Measurements from ENCODE around the gene HRAS.

The HRAS gene

DNA sequence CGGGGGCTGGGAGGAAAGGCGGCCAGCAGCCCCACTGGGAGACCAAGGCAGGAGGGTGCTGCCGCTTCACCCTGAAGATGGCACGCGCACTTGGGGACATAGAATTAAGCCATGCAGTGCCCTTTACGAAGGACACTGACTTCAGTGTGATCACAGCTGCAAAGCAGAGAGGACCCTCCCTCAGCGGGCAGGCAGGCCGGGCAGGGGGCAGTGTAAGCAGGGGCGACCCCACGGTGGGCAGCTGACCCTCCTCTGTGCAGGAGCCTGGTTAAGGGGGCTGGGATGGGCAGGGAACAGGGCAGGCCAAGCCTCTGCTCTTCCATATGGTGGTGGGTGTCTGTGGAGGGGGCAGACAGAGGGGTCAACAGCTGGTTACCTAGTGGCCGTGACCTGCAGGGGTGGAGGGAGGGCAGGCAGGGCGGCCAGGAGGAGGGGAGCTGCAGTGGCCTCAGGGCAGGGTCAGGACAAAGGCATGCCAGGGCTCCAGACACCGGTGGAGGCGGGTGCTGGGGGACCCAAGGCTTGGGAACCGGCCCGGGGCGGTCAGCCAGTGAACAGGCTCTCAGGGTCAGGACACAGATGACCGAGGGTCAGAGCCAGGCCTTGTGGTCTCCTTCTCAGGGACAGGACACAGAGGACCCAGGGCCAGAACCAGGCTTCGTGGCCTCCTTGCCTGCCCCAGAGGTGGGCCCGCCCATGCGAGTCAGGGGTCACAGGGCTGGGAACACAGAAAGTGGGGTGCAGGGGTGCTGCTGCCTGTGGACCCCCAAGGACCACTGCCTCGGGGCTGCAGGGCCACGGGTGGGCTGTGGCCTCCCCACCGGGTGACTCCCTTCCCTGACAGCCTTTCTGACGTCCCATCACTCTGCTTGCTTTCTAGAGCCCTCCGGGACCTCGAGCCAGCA, 18.0 kb upstream of the HRAS start:
- no peak for DNase-seq

DNA sequence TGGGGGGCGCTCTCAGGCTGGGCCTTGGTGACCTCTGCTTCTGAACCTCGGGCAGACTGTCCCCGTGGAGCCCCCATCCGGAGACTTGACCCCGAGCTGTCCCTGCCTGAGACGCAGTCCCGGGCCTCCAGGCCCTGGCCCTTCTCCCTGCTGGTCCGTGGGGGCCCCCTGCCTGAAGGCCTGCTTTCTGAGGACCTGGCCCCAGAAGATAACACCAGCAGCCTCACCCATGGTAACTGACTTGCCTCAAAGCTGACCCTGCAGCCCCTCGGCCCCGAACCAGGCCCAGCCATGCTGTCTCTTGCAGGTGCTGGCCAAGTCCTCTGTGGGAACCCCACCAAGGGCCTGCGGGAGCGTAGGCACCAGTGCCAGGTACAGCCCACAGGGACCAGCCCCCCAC, 16.2 kb upstream of the HRAS start:
- DNase-seq: no peak

DNA sequence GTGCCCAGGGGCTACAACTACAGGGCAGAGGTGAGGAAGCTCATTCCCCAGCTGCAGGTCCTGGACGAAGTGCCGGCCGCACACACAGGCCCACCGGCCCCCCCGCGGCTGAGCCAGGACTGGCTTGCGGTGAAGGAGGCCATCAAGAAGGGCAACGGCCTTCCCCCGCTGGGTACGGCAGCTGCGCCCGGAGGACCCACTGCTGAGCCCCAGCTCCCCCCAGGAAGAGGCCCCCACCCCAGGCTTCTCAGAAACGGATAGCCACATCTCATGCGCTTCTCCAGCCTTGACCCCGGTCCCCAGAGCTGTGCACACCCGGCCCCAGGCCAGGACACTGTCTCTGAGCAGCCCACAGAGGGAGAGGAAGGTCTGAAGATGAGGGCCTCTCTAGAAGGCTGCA, 15.8 kb upstream of the HRAS start:
- no peak for DNase-seq

DNA sequence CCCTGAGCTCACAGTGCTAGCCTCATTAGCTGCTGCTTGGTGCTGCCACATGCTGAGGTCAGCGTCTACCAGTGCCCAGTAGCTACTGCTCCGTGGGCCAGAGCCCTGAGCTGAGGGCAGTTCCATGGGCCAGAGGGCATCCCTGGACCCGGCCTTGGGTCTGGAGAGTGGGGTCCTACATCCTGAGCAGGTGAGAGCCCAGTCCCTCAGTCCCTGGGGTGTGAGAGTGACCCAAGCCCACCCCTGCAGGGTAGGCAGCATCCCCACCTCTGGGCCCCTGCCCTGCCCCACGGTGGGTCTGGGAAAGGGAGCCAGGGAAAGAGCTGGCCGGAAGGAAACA, 15.3 kb upstream of the HRAS start:
- no peak for DNase-seq

DNA sequence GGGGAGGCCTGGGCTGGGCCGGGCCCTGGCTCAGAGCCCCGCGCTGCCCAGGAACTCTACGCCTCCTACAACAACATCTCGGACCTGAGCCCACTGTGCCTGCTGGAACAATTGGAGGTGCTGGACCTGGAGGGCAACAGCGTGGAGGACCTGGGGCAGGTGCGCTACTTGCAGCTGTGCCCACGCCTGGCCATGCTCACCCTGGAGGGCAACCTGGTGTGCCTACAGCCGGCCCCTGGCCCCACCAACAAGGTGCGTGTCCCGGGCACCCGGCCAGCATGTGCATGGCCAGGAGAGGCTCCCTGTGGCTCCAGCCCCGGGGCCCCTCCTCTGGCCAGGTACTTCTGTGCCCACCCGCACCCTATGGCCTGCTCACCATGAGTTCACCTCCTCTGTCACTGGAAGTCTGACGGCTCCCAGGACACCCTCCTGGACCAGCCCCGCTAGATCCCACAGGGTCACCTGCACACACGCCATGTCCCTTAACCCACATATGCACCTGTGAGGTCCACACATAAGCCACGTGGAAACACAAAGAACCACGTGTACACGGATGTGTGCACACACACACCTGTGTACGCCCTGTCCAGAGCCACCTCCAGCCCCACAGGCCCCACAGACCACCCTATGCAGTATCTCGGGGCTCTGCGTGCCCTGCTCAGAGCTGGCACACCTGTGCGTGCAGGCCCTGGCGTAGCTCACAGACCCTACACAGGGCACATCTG, 14.8 kb upstream of the HRAS start:
- no peak for DNase-seq

DNA sequence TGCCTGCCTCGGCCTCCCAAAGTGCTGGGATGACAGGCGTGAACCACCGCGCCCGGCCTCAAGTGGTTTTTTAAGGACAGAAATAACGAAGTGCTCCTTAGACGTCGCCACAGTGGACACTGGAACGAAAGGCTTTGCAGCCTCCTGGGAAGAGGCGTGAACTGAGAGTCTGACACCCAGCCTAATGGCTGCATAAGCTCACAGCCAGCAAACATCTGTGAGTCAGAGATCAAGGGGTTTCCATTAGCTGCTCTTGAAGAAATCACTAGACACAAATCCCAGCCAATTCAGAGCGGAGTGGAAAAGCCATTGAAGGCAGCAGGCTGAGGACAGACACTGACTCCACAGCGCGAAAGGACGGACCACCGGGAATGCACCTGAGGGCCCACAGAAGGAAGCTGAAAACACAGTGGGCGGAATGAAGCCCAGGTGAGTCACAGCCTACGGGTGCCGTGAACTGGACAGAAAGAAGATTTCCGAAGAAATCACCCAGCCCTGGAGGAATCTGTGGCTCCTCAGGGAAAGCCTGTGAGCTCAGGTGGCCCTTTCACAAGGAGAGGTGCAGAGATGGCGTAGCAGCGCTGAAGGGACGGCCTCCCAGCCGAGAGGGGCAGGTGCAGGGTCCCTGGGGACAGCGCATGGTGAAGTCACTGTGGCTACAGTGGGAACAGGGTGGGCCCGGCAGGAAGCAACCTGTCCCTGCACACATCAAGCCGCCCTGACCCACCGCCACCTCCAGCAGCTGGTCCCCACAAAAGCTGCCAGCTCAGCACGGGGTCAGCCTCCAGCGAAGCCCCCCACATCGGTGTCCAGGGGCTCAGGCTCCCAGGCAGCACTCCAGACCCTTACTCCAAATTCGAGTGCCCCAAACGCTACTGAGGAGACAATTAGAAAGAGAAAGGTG, 13.6 kb upstream of the HRAS start:
- no peak for DNase-seq

DNA sequence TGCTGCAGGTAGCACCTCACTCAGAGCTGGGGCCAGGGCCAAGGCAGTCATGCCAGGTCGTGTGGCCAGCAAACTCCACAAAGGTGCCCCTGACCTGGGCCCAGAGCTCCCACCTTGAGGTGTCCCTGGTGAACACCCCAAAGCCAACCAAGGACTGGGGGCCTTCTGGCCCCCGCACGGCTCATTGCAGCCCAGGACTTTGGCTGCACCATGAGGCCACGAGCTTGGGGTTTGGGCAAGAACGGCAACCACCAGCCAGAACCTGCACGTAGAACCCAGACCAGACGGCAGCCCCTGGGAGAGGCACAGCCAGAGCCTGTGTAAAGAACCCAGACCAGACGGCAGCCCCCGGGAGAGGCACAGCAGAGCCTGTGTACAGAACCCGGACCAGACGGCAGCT, 9.8 kb upstream of the HRAS start:
- no peak for DNase-seq

DNA sequence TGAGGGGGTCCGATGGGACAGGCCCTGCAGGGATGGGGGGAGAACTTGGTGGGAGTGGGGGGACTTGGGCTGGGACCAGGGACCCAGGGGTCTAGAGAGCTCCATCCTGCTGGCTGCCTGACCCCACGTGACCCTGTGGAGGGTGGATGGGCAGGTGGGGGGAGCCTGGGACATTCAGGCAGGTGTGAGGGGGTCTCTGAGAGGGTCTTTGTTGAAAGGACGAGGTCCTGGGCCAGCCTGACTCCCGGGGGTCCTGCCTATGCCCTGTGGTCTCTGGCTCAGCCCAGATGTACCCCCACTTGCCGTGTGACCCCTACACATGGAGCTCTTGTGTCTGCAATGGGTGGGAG, 9.4 kb upstream of the HRAS start:
- DNase-seq: no peak

DNA sequence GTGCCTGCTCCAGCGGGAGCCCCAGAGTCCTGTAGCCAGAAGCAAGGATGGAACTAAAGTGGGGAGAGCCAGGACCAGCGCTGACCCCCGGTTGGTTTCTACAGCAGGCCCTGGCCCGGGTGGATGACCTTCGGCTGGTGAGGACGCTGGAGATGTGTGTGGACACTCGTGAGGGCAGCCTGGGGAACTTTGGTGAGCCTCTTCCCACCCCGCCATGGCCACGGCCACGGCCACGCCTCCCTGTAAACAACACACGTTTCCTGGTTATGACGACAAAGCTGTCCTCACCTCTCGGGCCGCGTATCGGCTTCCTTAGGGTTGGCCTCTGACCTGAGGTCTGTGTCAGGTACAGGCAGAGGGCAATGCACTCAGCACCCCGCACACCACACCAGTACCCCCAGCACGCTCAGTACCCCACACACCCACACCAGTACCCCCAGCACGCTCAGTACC, 6.1 kb upstream of the HRAS start:
- DNase-seq: no peak

DNA sequence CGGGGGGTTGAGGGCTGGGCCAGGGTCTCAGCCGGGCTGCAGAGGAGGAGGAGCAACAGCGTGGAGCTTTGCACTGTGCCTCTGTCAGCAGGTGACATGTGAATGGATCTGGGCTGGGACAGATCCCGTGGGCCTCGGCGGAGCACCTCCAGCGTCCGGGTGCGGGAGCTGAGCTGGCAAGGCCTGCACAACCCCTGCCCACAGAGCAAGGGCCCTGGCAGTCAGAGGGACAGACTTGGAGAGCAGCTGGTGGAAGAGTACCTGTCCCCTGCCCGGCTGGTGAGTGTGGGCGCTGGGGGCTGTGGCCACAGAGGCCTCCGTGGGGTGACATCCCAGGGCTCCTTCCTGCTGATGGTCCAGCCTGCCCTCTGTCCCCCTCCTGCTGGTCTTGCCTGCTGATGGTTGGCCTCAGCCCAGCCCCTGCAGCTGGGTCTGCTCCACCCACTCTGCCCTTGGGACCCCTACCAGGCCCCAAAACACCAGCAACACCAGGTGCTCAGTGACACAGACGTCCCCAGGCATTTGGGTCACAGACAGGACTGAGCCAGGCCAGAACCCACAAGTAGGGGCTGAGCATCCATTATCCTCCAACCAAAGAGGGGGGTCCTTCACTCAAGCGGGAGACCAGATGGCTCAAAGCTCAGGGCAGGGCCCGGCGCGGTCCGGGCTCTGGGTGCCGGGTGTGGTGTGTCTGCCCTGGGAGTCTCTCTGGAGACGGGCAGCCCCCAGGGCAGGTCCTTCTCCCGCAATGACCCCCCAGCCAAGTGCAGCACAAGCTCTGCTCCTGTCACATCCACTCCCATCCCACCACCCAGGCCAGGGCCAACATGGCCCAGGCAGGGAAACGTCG, 5.4 kb upstream of the HRAS start:
- no peak for DNase-seq

DNA sequence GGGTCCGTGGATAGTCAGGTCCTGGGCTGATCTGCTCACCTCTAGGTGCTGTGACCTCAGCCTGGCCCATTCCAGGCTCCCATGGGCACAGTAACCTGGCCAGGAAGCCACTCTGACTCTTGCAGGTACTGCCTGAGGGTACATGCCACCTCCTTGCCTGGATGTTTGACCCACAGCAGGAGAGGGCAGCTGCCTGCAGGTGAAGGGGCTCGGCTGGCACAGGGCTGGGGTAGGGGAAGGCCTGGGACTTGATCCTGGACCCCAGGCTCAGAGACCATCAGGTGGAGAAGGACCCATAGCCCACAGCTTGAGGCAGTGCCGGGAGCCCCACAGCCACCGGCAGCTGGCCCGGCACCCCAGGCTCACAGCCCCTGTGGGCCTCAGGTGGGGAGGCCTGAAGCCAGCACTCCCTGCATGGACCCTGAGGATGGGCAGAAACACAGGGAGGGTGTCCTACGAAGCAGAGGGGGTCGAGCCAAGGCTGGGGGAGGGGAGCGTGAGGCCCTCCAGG, 4.7 kb upstream of the HRAS start:
- DNase-seq: no peak

DNA sequence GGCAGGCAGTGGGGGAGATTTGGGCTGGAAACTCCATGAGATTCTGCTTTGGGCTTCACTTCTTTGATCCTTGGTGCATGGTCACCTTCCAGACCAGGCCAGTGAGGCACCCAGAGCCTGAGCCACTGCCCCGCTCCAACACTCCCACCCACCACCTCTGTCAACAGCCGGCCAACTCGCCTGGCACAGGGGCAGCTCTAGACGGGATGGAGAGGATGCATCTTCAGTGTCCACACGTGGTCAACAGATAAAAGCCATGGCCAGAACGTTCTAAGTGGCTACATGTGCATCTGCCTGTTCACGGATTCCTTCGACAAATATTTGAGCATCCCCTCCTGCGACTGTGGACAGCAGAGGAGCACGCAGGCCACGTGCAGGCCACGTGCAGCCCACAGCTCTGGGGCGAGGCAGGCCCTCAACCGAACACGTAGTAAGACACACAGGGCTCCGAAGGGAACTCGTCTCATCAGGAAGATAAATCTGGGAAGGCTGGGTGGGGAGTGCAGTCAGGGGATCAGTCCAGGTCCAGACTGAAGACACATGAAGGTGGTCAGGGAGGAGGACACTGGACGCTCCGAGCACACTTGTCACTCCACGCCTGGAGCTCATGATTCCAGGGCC, 3.2 kb upstream of the HRAS start:
- DNase-seq: no peak

DNA sequence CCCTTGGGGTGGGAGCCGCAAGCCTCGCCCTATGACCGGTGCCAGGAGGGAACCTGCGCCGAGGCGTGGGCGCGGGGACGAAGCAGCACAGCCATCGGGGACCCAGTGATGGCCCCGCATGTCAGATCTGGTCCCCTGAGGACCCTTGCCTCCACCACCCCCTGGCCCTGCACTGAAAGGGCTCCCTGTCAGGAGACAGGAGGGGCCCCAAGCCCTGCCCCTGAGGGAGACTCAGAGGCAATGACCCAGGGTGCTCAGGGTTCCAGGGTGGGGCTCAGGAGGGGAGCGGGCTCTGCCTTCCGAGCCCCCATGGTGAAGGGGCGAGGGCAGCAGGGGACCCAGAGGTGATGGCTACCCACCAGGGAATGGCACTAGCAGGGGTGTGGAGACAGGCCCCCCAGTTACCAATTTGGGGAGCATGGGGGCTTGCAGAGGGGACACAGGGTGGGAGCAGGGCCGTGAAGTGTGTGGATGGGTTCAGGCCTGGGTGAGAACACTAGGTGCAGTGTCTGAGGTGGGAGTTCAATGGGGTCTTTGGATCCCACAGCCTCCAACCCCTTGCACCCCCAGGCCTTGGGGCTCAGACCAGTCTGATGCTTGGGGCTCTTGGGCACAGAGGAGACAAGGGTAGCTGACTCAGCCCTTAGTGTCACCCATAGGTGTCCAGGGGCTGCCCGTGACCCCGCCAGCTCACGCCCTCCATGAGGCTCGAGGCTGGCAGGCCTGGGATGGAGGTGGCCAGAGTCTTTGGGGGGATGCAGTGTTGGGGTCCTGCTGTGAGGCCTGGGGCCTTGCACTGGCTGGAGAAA, 2.5 kb upstream of the HRAS start:
- no peak for DNase-seq

DNA sequence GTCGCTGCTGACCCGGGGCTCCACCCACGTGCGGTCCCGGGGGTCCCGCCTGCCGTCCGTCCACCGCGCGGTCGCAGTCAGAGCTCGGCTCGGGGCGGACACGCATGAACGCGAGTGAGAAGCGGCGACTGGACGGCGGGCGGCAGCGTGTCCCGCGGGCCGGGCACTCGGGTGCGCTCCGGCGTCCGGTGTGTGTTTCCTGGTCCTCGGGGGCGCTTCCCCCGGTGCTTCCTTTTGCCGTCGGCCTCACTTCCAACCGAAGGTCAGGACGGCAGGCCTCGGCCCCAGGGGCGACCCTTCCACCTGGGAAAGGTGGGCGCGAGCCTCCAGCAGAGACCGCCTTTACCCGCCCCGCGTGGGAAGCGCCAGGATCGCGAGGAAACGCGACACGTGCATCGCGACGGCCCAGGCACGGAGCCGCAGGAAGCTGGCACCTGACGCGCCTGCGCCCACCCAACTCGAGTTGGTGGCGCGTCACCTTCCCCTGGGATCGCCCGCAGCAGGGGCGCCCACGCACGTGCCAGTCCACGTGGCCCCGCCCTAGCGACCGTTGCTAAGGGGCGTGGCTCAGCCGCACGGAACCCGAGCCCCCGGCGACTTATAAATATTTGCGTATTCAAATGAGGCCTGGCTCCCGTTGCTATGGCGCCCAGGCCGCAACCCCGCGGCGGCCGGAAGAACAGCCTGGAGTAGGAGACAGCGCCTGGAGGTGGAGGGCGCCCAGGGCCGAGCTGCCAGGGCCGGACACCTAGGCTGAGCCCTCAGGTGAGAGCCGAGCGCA, 1.7 kb upstream of the HRAS start, which contains the start of gene LRRC56:
Gene LRRC56 (plus strand): TSS at position 687 of the 781 bp plus-strand sequence. CDS start 3,158 bp downstream, outside the sequence.
- DNase-seq: peak; percentile 13

DNA sequence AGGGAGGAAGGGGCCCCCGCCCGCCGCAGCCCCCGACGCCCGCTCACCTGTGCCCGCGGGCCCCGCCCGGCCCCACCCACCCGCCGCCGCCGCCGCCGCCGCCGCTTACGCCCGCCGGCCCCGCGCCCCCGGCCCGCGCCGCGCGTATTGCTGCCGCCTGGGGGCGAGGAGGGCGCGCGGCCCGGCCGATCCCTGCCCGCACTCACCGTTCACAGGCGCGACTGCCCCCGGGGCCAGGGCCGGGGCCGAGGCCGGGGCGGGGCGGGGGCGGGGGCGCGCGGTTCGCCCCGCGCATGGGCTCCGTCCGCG, 212 bp downstream of the HRAS start:
- DNase-seq: no peak

DNA sequence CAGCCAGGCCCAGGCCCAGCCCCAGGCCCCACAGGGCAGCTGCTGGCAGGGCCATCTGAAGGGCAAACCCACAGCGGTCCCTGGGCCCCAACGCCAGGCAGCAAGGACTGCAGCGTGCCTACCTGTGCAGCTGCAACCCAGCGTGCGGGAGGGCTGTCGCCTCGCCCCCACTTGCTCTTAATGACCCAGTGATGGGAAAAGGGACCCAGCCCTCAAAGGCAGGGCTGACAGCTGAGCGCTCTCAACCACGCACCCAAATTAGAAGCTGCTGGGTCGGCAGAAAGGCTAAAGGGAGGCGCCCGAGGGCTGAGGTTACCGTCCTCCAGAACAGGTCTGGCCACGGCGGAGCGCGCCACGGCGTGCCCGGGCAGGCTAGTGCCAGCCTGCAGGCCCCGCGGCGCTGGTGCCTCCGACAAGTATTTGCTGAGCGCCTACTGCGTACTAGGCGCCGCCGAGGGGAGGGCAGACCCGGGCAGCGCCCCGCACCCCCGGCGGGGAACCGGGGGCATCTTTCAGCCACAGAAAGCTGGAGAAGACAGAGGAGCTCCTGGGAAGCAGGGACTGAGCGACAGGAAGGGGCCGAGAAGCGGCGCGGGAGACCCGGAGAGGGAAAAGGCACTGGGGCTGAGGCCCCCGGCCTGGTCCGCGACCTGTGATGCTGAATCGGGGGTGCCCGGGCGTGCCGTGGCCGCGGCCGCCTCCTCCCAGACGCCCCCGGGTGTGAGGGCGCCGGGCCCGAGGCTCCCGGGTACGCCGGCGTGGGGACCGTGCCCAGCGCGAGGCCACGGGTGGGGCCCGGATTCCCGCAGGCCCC, 773 bp downstream of the HRAS start:
- peak; percentile 11 for DNase-seq

DNA sequence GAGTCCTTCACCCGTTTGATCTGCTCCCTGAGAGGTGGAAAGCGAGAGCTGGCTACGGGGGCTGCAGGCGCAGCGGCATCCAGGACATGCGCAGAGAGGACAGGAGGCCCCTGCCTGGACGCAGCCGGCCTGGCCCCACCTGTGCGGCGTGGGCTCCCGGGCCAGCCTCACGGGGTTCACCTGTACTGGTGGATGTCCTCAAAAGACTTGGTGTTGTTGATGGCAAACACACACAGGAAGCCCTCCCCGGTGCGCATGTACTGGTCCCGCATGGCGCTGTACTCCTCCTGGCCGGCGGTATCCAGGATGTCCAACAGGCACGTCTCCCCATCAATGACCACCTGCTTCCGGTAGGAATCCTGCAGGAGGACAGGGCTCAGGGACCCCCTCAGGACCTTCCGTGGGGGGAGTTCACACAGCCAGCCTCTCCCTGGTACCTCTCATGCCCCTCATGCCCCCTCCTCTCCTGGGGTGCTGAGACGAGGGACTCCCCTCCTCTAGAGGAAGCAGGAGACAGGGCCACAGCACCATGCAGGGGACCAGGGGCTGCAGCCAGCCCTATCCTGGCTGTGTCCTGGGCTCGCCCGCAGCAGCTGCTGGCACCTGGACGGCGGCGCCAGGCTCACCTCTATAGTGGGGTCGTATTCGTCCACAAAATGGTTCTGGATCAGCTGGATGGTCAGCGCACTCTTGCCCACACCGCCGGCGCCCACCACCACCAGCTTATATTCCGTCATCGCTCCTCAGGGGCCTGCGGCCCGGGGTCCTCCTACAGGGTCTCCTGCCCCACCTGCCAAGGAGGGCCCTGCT, 1.6 kb downstream of the HRAS start:
- DNase-seq: no peak

DNA sequence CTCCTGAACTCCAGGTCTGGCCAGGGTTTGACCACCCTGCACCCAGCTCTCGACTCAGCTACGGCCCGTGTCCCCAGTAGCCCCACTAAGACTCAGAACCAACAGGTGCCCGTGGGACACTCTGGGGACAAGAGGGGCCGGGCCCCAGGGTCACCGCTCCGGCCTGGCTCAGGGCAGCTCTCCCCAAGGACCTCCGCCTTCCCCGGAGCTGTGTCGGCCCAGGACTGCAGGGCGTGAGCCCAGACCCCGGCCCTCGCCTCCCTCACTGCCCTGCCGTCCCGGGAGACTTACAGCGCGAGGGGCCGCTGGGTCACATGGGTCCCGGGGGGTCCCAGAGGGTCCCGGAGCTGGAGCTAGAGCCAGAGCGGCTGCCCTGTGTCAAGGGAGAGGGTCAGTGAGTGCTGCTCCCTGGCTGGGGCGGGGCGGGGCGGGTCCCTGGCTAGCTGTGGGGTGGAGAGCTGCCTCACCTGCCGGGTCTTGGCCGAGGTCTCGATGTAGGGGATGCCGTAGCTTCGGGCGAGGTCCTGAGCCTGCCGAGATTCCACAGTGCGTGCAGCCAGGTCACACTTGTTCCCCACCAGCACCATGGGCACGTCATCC, 2.3 kb downstream of the HRAS start:
- DNase-seq: no peak
